SH-SY5Y (cell line): ENCODE results near the gene PHETA2.

ENCODE experiments used
- GATA2 ChIP-seq: IDR thresholded peaks from 2 replicates; pipeline ENCODE4 v1.6.1; 2011; ENCODE audit warnings: mild to moderate bottlenecking, low read depth, low read length
- GATA3 ChIP-seq: IDR thresholded peaks from 2 replicates; pipeline ENCODE4 v1.6.1; 2011; ENCODE audit warnings: low read depth, mild to moderate bottlenecking, low read length, moderate library complexity

- TF ChIP-seq GATA3 (no peak), GATA2 (no peak)
These were observed 16.8 kb downstream of the PHETA2 start, which contains the start of gene NDUFA6 for GRCh38 chr22:42090596-42091454.
